ENCODE measurements around the gene FNBP1. TPM values are rescaled to one million over a fixed set of nuclear protein-coding genes. Genes with fewer than 3 reads are reported as not detected.

The FNBP1 gene
- total and polyA plus RNA-seq, 2 experiments from 2014 or later: 26.6 to 28.8 TPM

- H3K79me2 ChIP-seq (replicated peaks; ENCODE audit: insufficient read depth): no peaks in the 10 kb centered on the region
- no peak for ATAC-seq
- Mint-ChIP-seq H3K9me3 (no peaks in the 10 kb centered on the region), H3K4me1 (peaks cover 12% of the 10 kb centered on the region), H3K27ac (no peak overlapping the region), H3K27me3 (ENCODE audit: insufficient read depth, low read depth, poor library complexity) (no peaks in the 10 kb centered on the region), H3K4me3 (no peak overlapping the region), H3K36me3 (ENCODE audit: low read depth) (no peaks in the 10 kb centered on the region)
- H3K27me3 ChIP-seq (ENCODE audit: insufficient read depth): no peaks in the 10 kb centered on the region
- H3K4me3 ChIP-seq: no peak overlapping the region
- H3F3A ChIP-seq (replicated peaks; ENCODE audit: low read depth): no peaks in the 10 kb centered on the region
- no peaks in the 10 kb centered on the region for H4K20me1 ChIP-seq (replicated peaks; ENCODE audit: insufficient read depth)
- 0 out of 2 replicates have a peak, but pooled peaks cover under 1% of the 10 kb centered on the region for H3K4me1 ChIP-seq (ENCODE audit: insufficient read depth)
- no peak overlapping the region for H2AFZ ChIP-seq
- no peaks in the 10 kb centered on the region for H3K36me3 ChIP-seq (ENCODE audit: insufficient read depth)
- DNase-seq (ENCODE audit: low spot score): no peak
- no peaks in the 10 kb centered on the region for H3K9me2 ChIP-seq (ENCODE audit: insufficient read depth)
- no peak overlapping the region for H3K27ac ChIP-seq (ENCODE audit: low read depth)
- H3K4me2 ChIP-seq: no peak overlapping the region
- TF ChIP-seq POLR2AphosphoS5 (IDR thresholded peaks at IDR 0.05; ENCODE audit: low read depth): no peak
- TF ChIP-seq CTCF (conservative IDR thresholded peaks at IDR 0.05; ENCODE audit: low read depth in 2 of 2): no peak
- no peak for TF ChIP-seq CREB1 (CRISPR knock-in tag; IDR thresholded peaks at IDR 0.05; ENCODE audit: low read depth)
- no peak for TF ChIP-seq NANOG (IDR thresholded peaks at IDR 0.05; ENCODE audit: borderline replicate concordance)
- no peak for TF ChIP-seq EZH2 (IDR thresholded peaks at IDR 0.05; ENCODE audit: low read depth, unreplicated experiment)
- TF ChIP-seq ZNF114 (CRISPR knock-in tag; IDR thresholded peaks at IDR 0.05): no peak
- TF ChIP-seq ZNF331 (CRISPR knock-in tag; IDR thresholded peaks at IDR 0.05; ENCODE audit: low read depth): no peak
- TF ChIP-seq, protein P1, sequence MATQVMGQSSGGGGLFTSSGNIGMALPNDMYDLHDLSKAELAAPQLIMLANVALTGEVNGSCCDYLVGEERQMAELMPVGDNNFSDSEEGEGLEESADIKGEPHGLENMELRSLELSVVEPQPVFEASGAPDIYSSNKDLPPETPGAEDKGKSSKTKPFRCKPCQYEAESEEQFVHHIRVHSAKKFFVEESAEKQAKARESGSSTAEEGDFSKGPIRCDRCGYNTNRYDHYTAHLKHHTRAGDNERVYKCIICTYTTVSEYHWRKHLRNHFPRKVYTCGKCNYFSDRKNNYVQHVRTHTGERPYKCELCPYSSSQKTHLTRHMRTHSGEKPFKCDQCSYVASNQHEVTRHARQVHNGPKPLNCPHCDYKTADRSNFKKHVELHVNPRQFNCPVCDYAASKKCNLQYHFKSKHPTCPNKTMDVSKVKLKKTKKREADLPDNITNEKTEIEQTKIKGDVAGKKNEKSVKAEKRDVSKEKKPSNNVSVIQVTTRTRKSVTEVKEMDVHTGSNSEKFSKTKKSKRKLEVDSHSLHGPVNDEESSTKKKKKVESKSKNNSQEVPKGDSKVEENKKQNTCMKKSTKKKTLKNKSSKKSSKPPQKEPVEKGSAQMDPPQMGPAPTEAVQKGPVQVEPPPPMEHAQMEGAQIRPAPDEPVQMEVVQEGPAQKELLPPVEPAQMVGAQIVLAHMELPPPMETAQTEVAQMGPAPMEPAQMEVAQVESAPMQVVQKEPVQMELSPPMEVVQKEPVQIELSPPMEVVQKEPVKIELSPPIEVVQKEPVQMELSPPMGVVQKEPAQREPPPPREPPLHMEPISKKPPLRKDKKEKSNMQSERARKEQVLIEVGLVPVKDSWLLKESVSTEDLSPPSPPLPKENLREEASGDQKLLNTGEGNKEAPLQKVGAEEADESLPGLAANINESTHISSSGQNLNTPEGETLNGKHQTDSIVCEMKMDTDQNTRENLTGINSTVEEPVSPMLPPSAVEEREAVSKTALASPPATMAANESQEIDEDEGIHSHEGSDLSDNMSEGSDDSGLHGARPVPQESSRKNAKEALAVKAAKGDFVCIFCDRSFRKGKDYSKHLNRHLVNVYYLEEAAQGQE (IDR thresholded peaks at IDR 0.05; ENCODE audit: unreplicated experiment): no peak
- no peak for TF ChIP-seq EZH2phosphoT487 (IDR thresholded peaks at IDR 0.05; ENCODE audit: unreplicated experiment)
- TF ChIP-seq JUNB (IDR thresholded peaks at IDR 0.05; ENCODE audit: unreplicated experiment): no peak
- TF ChIP-seq STAT1 (IDR thresholded peaks at IDR 0.05; ENCODE audit: unreplicated experiment): no peak
- TF ChIP-seq, protein P2, sequence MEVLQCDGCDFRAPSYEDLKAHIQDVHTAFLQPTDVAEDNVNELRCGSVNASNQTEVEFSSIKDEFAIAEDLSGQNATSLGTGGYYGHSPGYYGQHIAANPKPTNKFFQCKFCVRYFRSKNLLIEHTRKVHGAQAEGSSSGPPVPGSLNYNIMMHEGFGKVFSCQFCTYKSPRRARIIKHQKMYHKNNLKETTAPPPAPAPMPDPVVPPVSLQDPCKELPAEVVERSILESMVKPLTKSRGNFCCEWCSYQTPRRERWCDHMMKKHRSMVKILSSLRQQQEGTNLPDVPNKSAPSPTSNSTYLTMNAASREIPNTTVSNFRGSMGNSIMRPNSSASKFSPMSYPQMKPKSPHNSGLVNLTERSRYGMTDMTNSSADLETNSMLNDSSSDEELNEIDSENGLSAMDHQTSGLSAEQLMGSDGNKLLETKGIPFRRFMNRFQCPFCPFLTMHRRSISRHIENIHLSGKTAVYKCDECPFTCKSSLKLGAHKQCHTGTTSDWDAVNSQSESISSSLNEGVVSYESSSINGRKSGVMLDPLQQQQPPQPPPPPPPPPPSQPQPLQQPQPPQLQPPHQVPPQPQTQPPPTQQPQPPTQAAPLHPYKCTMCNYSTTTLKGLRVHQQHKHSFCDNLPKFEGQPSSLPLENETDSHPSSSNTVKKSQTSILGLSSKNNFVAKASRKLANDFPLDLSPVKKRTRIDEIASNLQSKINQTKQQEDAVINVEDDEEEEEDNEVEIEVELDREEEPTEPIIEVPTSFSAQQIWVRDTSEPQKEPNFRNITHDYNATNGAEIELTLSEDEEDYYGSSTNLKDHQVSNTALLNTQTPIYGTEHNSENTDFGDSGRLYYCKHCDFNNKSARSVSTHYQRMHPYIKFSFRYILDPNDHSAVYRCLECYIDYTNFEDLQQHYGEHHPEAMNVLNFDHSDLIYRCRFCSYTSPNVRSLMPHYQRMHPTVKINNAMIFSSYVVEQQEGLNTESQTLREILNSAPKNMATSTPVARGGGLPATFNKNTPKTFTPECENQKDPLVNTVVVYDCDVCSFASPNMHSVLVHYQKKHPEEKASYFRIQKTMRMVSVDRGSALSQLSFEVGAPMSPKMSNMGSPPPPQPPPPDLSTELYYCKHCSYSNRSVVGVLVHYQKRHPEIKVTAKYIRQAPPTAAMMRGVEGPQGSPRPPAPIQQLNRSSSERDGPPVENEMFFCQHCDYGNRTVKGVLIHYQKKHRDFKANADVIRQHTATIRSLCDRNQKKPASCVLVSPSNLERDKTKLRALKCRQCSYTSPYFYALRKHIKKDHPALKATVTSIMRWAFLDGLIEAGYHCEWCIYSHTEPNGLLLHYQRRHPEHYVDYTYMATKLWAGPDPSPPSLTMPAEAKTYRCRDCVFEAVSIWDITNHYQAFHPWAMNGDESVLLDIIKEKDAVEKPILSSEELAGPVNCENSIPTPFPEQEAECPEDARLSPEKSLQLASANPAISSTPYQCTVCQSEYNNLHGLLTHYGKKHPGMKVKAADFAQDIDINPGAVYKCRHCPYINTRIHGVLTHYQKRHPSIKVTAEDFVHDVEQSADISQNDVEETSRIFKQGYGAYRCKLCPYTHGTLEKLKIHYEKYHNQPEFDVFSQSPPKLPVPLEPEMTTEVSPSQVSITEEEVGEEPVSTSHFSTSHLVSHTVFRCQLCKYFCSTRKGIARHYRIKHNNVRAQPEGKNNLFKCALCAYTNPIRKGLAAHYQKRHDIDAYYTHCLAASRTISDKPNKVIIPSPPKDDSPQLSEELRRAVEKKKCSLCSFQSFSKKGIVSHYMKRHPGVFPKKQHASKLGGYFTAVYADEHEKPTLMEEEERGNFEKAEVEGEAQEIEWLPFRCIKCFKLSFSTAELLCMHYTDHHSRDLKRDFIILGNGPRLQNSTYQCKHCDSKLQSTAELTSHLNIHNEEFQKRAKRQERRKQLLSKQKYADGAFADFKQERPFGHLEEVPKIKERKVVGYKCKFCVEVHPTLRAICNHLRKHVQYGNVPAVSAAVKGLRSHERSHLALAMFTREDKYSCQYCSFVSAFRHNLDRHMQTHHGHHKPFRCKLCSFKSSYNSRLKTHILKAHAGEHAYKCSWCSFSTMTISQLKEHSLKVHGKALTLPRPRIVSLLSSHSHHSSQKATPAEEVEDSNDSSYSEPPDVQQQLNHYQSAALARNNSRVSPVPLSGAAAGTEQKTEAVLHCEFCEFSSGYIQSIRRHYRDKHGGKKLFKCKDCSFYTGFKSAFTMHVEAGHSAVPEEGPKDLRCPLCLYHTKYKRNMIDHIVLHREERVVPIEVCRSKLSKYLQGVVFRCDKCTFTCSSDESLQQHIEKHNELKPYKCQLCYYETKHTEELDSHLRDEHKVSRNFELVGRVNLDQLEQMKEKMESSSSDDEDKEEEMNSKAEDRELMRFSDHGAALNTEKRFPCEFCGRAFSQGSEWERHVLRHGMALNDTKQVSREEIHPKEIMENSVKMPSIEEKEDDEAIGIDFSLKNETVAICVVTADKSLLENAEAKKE (CRISPR knock-in tag; IDR thresholded peaks at IDR 0.05): no peak
- TF ChIP-seq ETS1 (IDR thresholded peaks at IDR 0.05): no peak
Measured at GRCh38 chr9:129845373-129845772, 197.6 kb downstream of the FNBP1 start.
